Skeletal muscle cell (primary cell): ENCODE measurements around the gene LZTS2.

Source experiments
- DNase-seq: peaks from one replicate; pipeline ENCODE4 v3.0.0-alpha.2; 2010; ENCODE audit warnings: low read depth
- H3K4me3 ChIP-seq: 2 replicates; pipeline ENCODE4 v1.5.1; 2011; ENCODE audit warnings: low read depth, mild to moderate bottlenecking, control low read depth, low read length, moderate library complexity

LZTS2 gene

DNA sequence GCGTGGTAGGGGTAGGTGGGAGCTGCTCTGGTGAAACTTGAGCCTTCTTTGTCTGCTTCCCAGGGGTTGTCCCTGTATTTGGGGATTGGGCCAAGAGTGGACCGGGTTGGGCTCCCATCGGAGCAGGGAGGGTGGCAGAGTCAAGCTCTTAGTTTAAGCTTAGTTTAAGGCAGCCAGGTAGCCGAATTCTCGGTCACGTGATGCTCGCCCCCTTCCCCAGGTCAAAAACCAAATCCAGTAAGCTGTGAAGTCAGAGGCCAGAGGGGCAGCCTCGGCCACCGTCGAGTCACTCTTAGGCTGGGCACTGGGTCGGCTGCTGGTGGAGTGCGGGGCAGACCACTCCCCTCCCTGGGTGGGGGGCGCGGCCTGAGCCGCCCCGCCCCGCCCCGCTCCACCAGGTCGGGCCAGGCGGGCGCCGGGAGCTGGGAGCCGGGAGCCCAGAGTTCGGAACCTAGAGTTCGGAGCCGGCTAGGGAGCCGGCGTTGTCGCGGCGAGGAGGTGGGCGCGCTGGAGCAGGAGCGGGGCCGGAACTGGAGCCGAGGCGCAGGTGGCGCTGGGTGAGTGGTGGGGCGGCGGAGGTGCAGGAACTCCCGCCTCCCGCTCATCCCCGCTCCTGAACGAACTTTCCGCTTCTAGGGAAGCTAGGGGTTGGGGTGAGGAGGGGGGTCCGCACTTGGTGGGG lies 2.8 kb upstream of the LZTS2 start:
- H3K4me3 ChIP-seq = peak overlapping the region; percentile 89
- no peak for DNase-seq

- peak overlapping the region; percentile 89 for H3K4me3 ChIP-seq
- DNase-seq = peak; percentile 64
These were observed 2.0 kb upstream of the LZTS2 start for GRCh38 chr10:100997360-100998182.

DNA sequence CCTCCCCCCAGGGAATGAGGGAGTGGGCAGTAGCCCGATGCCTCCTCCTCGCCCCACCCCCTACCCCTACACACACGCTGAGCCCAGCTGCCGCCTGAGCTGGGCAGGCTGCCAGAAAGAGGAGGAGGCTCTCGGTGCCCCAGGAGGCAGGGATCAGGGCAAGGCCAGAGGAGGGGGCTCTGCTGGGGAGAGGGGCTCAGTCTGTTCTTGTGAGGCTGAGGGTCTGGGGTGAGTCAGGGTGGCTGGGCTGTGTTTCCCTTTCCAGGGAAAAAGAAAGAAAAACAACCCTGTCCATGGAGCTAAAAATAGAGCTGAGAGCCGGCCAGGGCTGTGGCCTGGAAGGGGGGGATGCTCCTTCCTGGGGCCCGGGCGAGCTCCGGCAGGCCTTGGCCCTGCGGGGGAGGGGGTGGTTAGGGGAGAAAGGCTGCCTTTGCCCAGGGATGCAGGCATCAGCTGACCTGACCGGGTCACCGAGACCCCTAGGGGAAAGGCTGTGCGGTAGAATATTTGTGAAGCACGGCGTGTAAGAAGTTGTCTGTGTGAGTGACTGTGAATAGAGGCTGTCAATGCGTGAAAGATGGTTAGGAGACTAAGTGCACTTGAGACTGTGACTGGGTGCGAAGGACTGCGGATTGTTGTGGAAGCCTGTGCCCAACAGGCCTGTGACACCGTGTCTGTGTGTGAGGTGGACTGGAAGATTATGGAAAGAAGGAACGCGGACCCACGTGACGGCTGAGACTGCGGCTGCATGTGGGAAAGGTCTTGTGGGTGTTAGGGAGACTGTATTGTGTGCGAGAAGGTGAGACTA lies 1.2 kb upstream of the LZTS2 start:
- H3K4me3 ChIP-seq = peak overlapping the region; percentile 89
- DNase-seq = peak; percentile 63

DNA sequence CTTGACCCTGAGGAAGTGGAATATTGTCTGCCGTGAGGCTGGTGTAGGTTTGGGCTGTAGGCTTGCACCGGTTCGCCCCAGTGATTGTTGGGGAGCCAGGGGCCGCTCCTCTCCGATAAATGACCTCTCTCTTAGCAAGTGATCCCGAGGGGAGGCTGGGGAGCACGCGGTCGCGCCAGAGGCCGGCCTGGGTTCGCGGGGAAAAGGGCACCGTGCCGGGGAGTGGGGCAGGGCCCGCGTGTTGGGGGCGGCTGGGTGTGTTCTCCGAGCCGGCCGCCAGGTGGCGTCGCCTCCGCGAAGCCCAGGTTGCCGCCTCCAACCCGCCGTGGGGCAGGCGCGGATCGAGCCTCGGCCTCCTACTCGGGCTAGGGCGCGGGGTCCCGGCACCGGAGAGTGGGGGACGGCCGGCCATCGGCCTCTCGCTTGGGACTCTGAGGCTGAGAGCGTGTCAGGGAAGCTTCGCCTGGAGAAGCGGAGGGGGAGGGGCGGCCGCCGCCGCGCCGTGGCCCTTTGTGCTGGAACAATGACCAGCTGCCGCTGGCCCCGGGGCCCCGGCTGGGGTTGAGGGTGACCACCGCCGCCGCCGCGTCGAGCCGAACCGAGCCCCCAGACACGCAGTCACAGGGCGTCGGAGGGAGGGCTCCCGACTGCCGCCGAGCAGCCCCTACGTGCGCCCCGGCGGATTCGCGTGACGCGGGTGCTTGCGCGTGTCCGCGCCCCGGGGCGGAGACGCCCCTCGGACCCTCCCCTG lies 442 bp upstream of the LZTS2 start:
- peak; percentile 47 for DNase-seq
- H3K4me3 ChIP-seq = peak overlapping the region; percentile 89

DNA sequence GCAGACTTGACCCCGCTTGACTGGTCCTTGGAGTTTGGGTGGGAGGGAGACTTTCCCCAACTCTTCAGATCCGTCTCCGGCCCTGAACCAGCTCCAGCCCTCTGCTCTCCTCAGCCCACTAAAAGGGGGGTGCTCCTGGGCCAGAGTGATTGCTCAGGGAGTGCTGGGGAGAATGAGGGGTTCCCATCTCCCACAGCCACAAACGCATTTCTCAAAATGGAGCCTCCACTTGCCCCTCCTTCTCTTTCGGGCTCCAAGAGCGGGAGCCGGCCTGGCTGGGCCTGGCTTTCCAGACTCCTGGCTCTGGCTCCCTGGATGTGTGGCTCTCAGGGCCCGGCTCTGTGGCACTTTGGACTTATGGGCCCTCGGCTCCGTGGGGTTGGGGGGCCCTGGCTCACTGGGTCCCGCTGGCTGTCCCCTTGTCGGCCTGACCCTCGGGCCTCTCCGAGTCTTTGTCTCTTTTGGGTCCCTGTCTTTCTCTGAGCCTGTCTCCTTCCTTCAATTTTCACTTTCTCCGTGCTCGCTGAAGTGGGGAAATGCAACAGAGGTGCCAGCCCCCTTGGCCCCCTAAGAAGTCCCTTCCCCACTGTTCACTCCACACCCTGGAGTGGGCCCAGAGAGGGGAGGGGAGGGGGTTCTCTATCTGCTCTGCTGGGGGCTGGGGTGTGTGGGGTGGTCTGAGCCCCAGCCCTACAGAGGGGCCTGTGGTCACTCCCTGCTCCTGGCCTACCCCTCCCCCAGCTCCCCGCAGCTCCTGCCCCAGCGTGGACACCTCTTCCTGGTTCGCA lies 713 bp downstream of the LZTS2 start:
- H3K4me3 ChIP-seq = peak overlapping the region; percentile 89
- DNase-seq = no peak

GRCh38 chr10:101000915-101001658 lies 1.5 kb downstream of the LZTS2 start:
- peak; percentile 80 for DNase-seq
- peak overlapping the region; percentile 89 for H3K4me3 ChIP-seq

- peak overlapping the region; percentile 89 for H3K4me3 ChIP-seq
- DNase-seq = no peak
These were observed 2.0 kb downstream of the LZTS2 start for GRCh38 chr10:101001659-101002035.

DNA sequence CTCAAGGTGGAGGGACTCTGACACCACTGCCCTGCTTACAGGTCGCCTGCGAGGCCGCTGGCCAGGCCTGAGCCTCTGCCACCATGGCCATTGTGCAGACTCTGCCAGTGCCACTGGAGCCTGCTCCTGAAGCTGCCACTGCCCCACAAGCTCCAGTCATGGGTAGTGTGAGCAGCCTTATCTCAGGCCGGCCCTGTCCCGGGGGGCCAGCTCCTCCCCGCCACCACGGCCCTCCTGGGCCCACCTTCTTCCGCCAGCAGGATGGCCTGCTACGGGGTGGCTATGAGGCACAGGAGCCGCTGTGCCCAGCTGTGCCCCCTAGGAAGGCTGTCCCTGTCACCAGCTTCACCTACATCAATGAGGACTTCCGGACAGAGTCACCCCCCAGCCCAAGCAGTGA lies 2.8 kb downstream of the LZTS2 start:
- H3K4me3 ChIP-seq = no peak overlapping the region
- no peak for DNase-seq

- no peak for DNase-seq
- no peak overlapping the region for H3K4me3 ChIP-seq
These were observed 4.1 kb downstream of the LZTS2 start for GRCh38 chr10:101003639-101004206.

DNA sequence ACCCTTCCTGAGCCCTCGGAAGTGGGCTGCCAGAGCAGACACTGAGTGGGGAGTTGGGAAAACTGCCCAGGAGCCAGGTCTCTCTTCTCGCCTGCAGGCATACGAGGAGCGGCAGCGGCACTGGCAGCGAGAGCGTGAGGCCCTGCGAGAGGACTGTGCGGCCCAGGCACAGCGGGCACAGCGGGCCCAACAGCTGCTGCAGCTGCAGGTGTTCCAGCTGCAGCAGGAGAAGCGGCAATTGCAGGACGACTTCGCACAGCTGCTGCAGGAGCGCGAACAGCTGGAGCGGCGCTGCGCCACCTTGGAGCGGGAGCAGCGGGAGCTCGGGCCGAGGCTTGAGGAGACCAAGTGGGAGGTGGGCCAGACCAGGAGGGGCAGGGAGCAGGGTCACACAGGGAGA lies 5.8 kb downstream of the LZTS2 start:
- no peak overlapping the region for H3K4me3 ChIP-seq
- DNase-seq = no peak

DNA sequence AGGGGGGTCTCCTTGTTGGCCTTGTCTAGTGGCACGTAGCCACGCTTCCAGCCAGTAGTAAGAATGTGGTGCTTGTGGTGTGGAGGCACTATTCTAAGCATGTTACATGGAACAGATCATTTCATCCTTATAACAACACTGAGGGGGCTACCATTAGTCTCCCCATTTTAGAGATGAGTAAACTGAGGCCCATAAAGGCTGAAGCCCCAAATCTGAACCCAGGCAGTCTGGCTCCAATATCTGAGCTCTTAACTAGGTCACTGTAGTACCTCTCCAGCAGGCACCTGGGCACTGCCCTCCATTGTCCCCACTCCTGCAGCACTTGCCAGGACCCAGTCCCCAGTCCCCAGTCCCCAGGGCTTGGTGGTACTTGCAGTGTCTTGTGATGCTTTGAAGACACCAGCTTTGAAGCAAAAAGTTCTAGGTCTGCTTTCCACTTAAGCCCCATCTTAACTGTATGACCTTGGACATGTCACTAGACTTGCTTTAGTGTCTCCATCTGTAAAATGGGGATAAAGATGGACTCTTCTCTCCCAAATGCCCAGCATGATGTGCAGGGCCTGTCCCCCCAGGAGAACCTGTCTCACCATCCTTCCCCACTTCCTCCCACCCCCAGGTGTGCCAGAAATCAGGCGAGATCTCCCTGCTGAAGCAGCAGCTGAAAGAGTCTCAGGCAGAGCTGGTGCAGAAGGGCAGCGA lies 6.4 kb downstream of the LZTS2 start:
- DNase-seq = no peak
- H3K4me3 ChIP-seq = no peak overlapping the region

DNA sequence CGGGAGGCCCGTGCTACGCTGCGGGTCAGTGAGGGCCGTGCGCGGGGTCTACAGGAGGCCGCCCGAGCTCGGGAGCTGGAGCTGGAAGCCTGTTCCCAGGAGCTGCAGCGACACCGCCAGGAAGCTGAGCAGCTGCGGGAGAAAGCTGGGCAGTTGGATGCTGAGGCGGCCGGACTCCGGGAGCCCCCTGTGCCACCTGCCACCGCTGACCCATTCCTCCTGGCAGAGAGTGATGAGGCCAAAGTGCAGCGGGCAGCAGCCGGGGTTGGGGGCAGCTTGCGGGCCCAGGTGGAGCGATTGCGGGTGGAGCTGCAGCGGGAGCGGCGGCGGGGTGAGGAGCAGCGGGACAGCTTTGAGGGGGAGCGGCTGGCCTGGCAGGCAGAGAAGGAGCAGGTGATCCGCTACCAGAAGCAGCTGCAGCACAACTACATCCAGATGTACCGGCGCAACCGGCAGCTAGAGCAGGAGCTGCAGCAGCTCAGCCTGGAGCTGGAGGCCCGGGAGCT lies 7.0 kb downstream of the LZTS2 start:
- DNase-seq = no peak
- no peak overlapping the region for H3K4me3 ChIP-seq

GRCh38 chr10:101007099-101007711 lies 7.6 kb downstream of the LZTS2 start:
- DNase-seq = no peak
- no peak overlapping the region for H3K4me3 ChIP-seq

GRCh38 chr10:101007915-101008822 lies 8.6 kb downstream of the LZTS2 start:
- DNase-seq = no peak
- no peak overlapping the region for H3K4me3 ChIP-seq

- DNase-seq = no peak
- no peak overlapping the region for H3K4me3 ChIP-seq
These were observed 9.3 kb downstream of the LZTS2 start for GRCh38 chr10:101008823-101009423.
